K562 (cell line): Measurements from ENCODE around the gene CXCL1.

Experiments
- CHD2 ChIP-seq: IDR thresholded peaks from 2 replicates; pipeline ENCODE4 v1.6.1; 2011; ENCODE audit warnings: low read depth, low read length
- HDGF ChIP-seq: fragments of 450-650 bp; IDR thresholded peaks from 2 replicates; pipeline ENCODE4 v1.6.1; 2016
- JUN ChIP-seq, 2 experiments: sonication (generic) in 1 of 2; formaldehyde crosslinking in 1 of 2; IDR thresholded peaks; 2 replicates each; pipeline versions ENCODE4 v1.6.1 to v1.8.0; 2012 to 2022; ENCODE audit warnings: borderline replicate concordance in 2 of 2, mild to moderate bottlenecking in 2 of 2, improper control_type of control experiment in 1 of 2, low read depth in 1 of 2, low read length in 1 of 2, missing genetic modification reagents in 1 of 2
- KLF16 ChIP-seq: IDR thresholded peaks from 2 replicates; pipeline ENCODE4 v1.6.1; 2016; ENCODE audit warnings: antibody characterized with exemption
- MAFK ChIP-seq: IDR thresholded peaks from 2 replicates; pipeline ENCODE4 v1.6.1; 2011; ENCODE audit warnings: low read length, improper control_type of control experiment
- MAX ChIP-seq: sonication (generic); formaldehyde crosslinking; IDR thresholded peaks from 2 replicates; pipeline ENCODE4 v1.9.0; 2022; ENCODE audit warnings: mild to moderate bottlenecking, missing genetic modification reagents
- MTF1 ChIP-seq: fragments of 250-450 bp; sonication (Bioruptor Pico); IDR thresholded peaks from 2 replicates; pipeline ENCODE4 v1.9.0; 2021; ENCODE audit warnings: moderate library complexity, mild to moderate bottlenecking, inconsistent platforms, borderline replicate concordance
- PHF21A ChIP-seq: fragments of 450-650 bp; IDR thresholded peaks from 2 replicates; pipeline ENCODE4 v1.6.1; 2017; ENCODE audit warnings: low read depth, borderline replicate concordance
- TCF7 ChIP-seq: sonication (generic); IDR thresholded peaks from 2 replicates; pipeline ENCODE4 v1.6.1; 2016; ENCODE audit warnings: antibody characterized with exemption, borderline replicate concordance
- ZNF12 ChIP-seq: sonication (generic); formaldehyde crosslinking; IDR thresholded peaks from 2 replicates; pipeline ENCODE4 v1.4.0; 2020; ENCODE audit warnings: mild to moderate bottlenecking, missing genetic modification reagents
- ZNF184 ChIP-seq: sonication (generic); formaldehyde crosslinking; IDR thresholded peaks from 2 replicates; pipeline ENCODE4 v1.5.0; 2020; ENCODE audit warnings: missing genetic modification reagents
- ZNF431 ChIP-seq: sonication (generic); formaldehyde crosslinking; IDR thresholded peaks from 2 replicates; pipeline ENCODE4 v1.8.0; 2022; ENCODE audit warnings: mild to moderate bottlenecking, missing genetic modification reagents
- TF ChIP-seq, protein P1 (sequence below), 3 experiments: IDR thresholded peaks in 2 of 3; conservative IDR thresholded peaks in 1 of 3; 2 replicates each; pipeline ENCODE4 v1.5.1; 2011 to 2012; ENCODE audit warnings: low read length in 3 of 3, mild to moderate bottlenecking in 3 of 3, control low read depth in 2 of 3, improper control_type of control experiment in 1 of 3, inconsistent platforms in 1 of 3, low read depth in 1 of 3, mixed read lengths in 1 of 3, moderate library complexity in 1 of 3; ENCODE audit not compliant: insufficient read depth in 2 of 3
- TF ChIP-seq, protein P2 (sequence below), 2 experiments: fragments of 450-650 bp in 1 of 2; sonication (generic) in 1 of 2; formaldehyde crosslinking; conservative IDR thresholded peaks; 2 replicates each; pipeline versions ENCODE4 v1.4.0 to v1.8.1; 2020 to 2022; ENCODE audit warnings: mild to moderate bottlenecking in 1 of 2, missing genetic modification reagents in 1 of 2

DNA sequence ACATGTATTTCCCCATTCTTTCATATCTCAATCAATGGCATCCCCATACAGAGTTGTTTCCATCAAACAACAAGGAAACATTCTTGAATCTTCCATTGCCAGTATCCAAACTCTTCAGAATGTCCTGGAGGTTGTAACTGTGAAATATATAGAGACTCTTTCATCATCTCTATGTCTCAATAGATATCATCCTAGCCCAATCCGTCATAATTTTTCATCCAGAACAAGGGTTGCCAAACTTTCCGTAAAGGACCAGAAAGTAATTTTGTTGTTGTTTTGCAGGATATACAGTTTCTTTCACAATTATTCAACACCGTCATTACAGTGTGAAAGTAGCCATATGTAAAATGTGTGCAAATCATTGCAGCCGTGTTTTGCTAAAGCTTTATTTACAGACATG lies 47.9 kb upstream of the CXCL1 start:
- TF ChIP-seq, protein P1, sequence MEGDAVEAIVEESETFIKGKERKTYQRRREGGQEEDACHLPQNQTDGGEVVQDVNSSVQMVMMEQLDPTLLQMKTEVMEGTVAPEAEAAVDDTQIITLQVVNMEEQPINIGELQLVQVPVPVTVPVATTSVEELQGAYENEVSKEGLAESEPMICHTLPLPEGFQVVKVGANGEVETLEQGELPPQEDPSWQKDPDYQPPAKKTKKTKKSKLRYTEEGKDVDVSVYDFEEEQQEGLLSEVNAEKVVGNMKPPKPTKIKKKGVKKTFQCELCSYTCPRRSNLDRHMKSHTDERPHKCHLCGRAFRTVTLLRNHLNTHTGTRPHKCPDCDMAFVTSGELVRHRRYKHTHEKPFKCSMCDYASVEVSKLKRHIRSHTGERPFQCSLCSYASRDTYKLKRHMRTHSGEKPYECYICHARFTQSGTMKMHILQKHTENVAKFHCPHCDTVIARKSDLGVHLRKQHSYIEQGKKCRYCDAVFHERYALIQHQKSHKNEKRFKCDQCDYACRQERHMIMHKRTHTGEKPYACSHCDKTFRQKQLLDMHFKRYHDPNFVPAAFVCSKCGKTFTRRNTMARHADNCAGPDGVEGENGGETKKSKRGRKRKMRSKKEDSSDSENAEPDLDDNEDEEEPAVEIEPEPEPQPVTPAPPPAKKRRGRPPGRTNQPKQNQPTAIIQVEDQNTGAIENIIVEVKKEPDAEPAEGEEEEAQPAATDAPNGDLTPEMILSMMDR (IDR thresholded peaks at IDR 0.05 in 2 of 3, conservative IDR thresholded peaks at IDR 0.05 in 1 of 3; ENCODE audit: insufficient read depth in 2 of 3, low read depth in 1 of 3, low read length in 3 of 3) = no peak
- TF ChIP-seq MAFK = no peak
- no peak for TF ChIP-seq HDGF
- no peak for TF ChIP-seq KLF16
- TF ChIP-seq ZNF12 = no peak
- no peak for TF ChIP-seq PHF21A
- no peak for TF ChIP-seq ZNF184 (CRISPR knock-in tag)
- TF ChIP-seq ZNF431 (CRISPR knock-in tag) = no peak
- no peak for TF ChIP-seq JUN (IDR thresholded peaks at IDR 0.05; ENCODE audit: borderline replicate concordance, low read depth, low read length)
- no peak for TF ChIP-seq JUN (CRISPR knock-in tag; IDR thresholded peaks at IDR 0.05; ENCODE audit: borderline replicate concordance)
- TF ChIP-seq MAX (CRISPR knock-in tag) = no peak
- TF ChIP-seq CHD2 = no peak
- no peak for TF ChIP-seq TCF7
- TF ChIP-seq MTF1 (CRISPR knock-in tag) = no peak
- TF ChIP-seq, protein P2, sequence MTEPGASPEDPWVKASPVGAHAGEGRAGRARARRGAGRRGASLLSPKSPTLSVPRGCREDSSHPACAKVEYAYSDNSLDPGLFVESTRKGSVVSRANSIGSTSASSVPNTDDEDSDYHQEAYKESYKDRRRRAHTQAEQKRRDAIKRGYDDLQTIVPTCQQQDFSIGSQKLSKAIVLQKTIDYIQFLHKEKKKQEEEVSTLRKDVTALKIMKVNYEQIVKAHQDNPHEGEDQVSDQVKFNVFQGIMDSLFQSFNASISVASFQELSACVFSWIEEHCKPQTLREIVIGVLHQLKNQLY (CRISPR knock-in tag; conservative IDR thresholded peaks at IDR 0.05) = no peak
